PC-9 (cell line): ENCODE measurements around the gene TEX44.

Experiments used
- EZH2 ChIP-seq: fragments of 200-600 bp; sonication (generic); IDR thresholded peaks from 2 replicates; pipeline ENCODE4 v1.8.0; 2017; ENCODE audit warnings: antibody characterized with exemption, low read depth
- TF ChIP-seq, protein P1 (sequence below): fragments of 200-600 bp; sonication (generic); conservative IDR thresholded peaks from 2 replicates; pipeline ENCODE4 v1.6.1; 2017; ENCODE audit warnings: mixed run types, antibody characterized with exemption, mild to moderate bottlenecking, moderate library complexity

DNA sequence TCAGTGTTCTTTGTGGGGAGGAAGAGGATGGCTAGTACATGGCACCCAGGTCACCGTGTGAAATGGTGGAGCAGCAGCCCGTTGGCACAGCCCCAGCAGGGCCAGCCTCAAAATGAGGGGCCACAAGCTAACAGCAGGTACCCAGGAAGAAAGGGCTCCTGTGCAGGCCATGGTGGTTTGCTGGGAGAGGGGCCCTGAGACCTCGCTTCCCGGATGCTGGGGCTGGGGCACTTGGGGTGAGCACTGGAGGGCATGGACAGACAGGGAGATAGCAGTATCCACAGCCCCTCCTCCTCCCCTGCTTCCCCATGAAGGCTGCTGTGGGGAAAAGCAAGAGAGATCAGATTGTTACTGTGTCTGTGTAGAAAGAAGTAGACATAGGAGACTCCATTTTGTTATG is 16.2 kb upstream of the TEX44 start:
- TF ChIP-seq, protein P1, sequence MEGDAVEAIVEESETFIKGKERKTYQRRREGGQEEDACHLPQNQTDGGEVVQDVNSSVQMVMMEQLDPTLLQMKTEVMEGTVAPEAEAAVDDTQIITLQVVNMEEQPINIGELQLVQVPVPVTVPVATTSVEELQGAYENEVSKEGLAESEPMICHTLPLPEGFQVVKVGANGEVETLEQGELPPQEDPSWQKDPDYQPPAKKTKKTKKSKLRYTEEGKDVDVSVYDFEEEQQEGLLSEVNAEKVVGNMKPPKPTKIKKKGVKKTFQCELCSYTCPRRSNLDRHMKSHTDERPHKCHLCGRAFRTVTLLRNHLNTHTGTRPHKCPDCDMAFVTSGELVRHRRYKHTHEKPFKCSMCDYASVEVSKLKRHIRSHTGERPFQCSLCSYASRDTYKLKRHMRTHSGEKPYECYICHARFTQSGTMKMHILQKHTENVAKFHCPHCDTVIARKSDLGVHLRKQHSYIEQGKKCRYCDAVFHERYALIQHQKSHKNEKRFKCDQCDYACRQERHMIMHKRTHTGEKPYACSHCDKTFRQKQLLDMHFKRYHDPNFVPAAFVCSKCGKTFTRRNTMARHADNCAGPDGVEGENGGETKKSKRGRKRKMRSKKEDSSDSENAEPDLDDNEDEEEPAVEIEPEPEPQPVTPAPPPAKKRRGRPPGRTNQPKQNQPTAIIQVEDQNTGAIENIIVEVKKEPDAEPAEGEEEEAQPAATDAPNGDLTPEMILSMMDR: no peak
- no peak for TF ChIP-seq EZH2
